H1 (cell line): ENCODE measurements around the gene TMED5. TPM values are rescaled to one million over a fixed set of nuclear protein-coding genes. Genes with fewer than 3 reads are reported as not detected.
"Not testable (repeated sequence)": the region's sequence is repeated elsewhere in the genome, so short reads cannot be mapped to it uniquely, and the experiment has no call there.

Experiments
- CTCF ChIA-PET: fragments of 300-600 bp; sonication (Branson Sonifier 250); formaldehyde crosslinking; loops from one replicate; lab custom pipeline; 2021; ENCODE audit not compliant: partially characterized antibody; lab: Charles Lee
- POLR2A ChIA-PET: fragments of 300-600 bp; sonication (Branson Sonifier 250); formaldehyde crosslinking; loops from one replicate; lab custom pipeline; 2021; ENCODE audit warnings: inconsistent platforms; ENCODE audit not compliant: partially characterized antibody; lab: Charles Lee
- DNase-seq, 2 experiments: peaks; one replicate each; pipeline versions ENCODE4 v3.0.0 to v3.0.0-alpha.2; 2010 to 2022; ENCODE audit warnings: low spot score in 2 of 2, low read depth in 1 of 2, mixed read lengths in 1 of 2
- FAIRE-seq: peaks from 2 replicates; lab custom pipeline; 2011; peaks lifted over from hg19 to GRCh38; lab: Jason Lieb, UNC
- H2AFZ ChIP-seq: 2 replicates; pipeline ENCODE4 v1.8.1; 2012; ENCODE audit warnings: low read length, inconsistent platforms
- H2AK5ac ChIP-seq: 2 replicates; pipeline ENCODE4 v1.6.1; 2013; ENCODE audit warnings: low read depth, low read length
- H2BK120ac ChIP-seq: replicated peaks from 2 replicates; pipeline ENCODE3; 2013; ENCODE audit warnings: low read depth, low read length, inconsistent platforms
- H2BK12ac ChIP-seq: 2 replicates; pipeline ENCODE4 v1.6.1; 2013; ENCODE audit warnings: low read depth, low read length
- H2BK15ac ChIP-seq: 2 replicates; pipeline ENCODE4 v1.6.1; 2013; ENCODE audit warnings: low read length
- H2BK20ac ChIP-seq: 2 replicates; pipeline ENCODE4 v1.6.1; 2013; ENCODE audit warnings: low read length
- H2BK5ac ChIP-seq: 2 replicates; pipeline ENCODE4 v1.6.1; 2013; ENCODE audit warnings: low read depth, low read length
- H3K14ac ChIP-seq: 2 replicates; pipeline ENCODE4 v1.6.1; 2013; ENCODE audit warnings: inconsistent platforms; ENCODE audit not compliant: insufficient read length
- H3K18ac ChIP-seq: 2 replicates; pipeline ENCODE4 v1.6.1; 2013; ENCODE audit warnings: low read length; ENCODE audit errors: extremely low read depth
- H3K23ac ChIP-seq: 2 replicates; pipeline ENCODE4 v1.6.1; 2013; ENCODE audit warnings: inconsistent platforms; ENCODE audit not compliant: insufficient read length
- H3K23me2 ChIP-seq: 2 replicates; pipeline ENCODE4 v1.6.1; 2013; ENCODE audit warnings: low read depth, low read length
- H3K27ac ChIP-seq: 2 replicates; pipeline ENCODE4 v1.6.1; 2011; ENCODE audit warnings: low read depth, low read length, inconsistent platforms
- H3K27me3 ChIP-seq, 4 experiments: replicated peaks in 1 of 4; 1 replicate in 1 of 4; 2 replicates in 3 of 4; pipeline versions ENCODE4 v1.6.1 to v1.8.1; 2011 to 2013; ENCODE audit warnings: low read length in 3 of 4, mild to moderate bottlenecking in 3 of 4, inconsistent platforms in 2 of 4, mixed read lengths in 2 of 4, moderate library complexity in 1 of 4; ENCODE audit not compliant: control insufficient read depth in 3 of 4, insufficient read depth in 3 of 4; ENCODE audit errors: extremely low read depth in 1 of 4
- H3K36me3 ChIP-seq, 4 experiments: 2 replicates each; pipeline versions ENCODE4 v1.6.1 to v1.8.1; 2011 to 2013; ENCODE audit warnings: mild to moderate bottlenecking in 4 of 4, low read length in 3 of 4, moderate library complexity in 2 of 4, control low read depth in 1 of 4, inconsistent platforms in 1 of 4; ENCODE audit not compliant: insufficient read depth in 4 of 4, control insufficient read depth in 2 of 4
- H3K4ac ChIP-seq: replicated peaks from 2 replicates; pipeline ENCODE3; 2013; ENCODE audit warnings: low read length, low read depth, mixed read lengths, inconsistent platforms; ENCODE audit not compliant: insufficient read length
- H3K4me1 ChIP-seq, 4 experiments: replicated peaks in 1 of 4; 1 replicate in 1 of 4; 2 replicates in 3 of 4; pipeline versions ENCODE4 v1.6.1 to v1.8.1; 2011 to 2013; ENCODE audit warnings: low read length in 3 of 4, inconsistent platforms in 2 of 4, mixed read lengths in 1 of 4; ENCODE audit not compliant: insufficient read depth in 4 of 4, control insufficient read depth in 3 of 4
- H3K4me2 ChIP-seq, 2 experiments: 2 replicates each; pipeline versions ENCODE4 v1.6.1 to v1.8.1; 2011 to 2013; ENCODE audit warnings: low read depth in 2 of 2, low read length in 2 of 2, control low read depth in 1 of 2, inconsistent platforms in 1 of 2, mild to moderate bottlenecking in 1 of 2; ENCODE audit not compliant: insufficient read depth in 1 of 2
- H3K4me3 ChIP-seq, 4 experiments: fragments of 200-600, 300-600 bp in 1 of 4; sonication (generic), shearing (Covaris generic), sonication (Bioruptor Twin) in 1 of 4; 2 replicates each; pipeline versions ENCODE4 v1.5.1 to v1.8.1; 2011 to 2016; ENCODE audit warnings: low read length in 4 of 4, low read depth in 3 of 4, control low read depth in 2 of 4, inconsistent platforms in 2 of 4, mild to moderate bottlenecking in 2 of 4, mixed read lengths in 1 of 4, moderate library complexity in 1 of 4; ENCODE audit not compliant: insufficient read depth in 2 of 4; ENCODE audit errors: extremely low read depth in 1 of 4
- H3K56ac ChIP-seq: replicated peaks from 2 replicates; pipeline ENCODE3; 2013; ENCODE audit warnings: low read depth, mild to moderate bottlenecking, mixed read lengths, low read length, inconsistent platforms; ENCODE audit not compliant: insufficient read length
- H3K79me1 ChIP-seq: 2 replicates; pipeline ENCODE4 v1.6.1; 2013; ENCODE audit warnings: low read depth, low read length, control low read depth
- H3K79me2 ChIP-seq, 2 experiments: 2 replicates each; pipeline versions ENCODE4 v1.6.1 to v1.8.1; 2012 to 2013; ENCODE audit warnings: low read length in 2 of 2, mild to moderate bottlenecking in 2 of 2, inconsistent platforms in 1 of 2; ENCODE audit not compliant: insufficient read depth in 2 of 2, control insufficient read depth in 1 of 2
- H3K9ac ChIP-seq, 4 experiments: replicated peaks in 1 of 4; 1 replicate in 1 of 4; 2 replicates in 3 of 4; pipeline versions ENCODE4 v1.6.1 to v1.8.1; 2011 to 2013; ENCODE audit warnings: low read depth in 3 of 4, low read length in 3 of 4, control low read depth in 2 of 4, mild to moderate bottlenecking in 2 of 4, moderate library complexity in 2 of 4, inconsistent platforms in 1 of 4; ENCODE audit errors: extremely low read depth in 1 of 4
- H3K9me3 ChIP-seq, 2 experiments: 2 replicates each; pipeline versions ENCODE4 v1.6.1 to v1.8.1; 2012 to 2013; ENCODE audit warnings: mild to moderate bottlenecking in 2 of 2, moderate library complexity in 2 of 2, control low read depth in 1 of 2, inconsistent platforms in 1 of 2, low read depth in 1 of 2, low read length in 1 of 2, mixed read lengths in 1 of 2; ENCODE audit not compliant: insufficient read depth in 2 of 2
- H4K20me1 ChIP-seq, 2 experiments: replicated peaks in 1 of 2; 2 replicates each; pipeline versions ENCODE3 to v1.8.1; 2011 to 2013; ENCODE audit warnings: inconsistent platforms in 2 of 2, low read length in 2 of 2, mild to moderate bottlenecking in 1 of 2; ENCODE audit not compliant: insufficient read depth in 2 of 2, control insufficient read depth in 1 of 2
- H4K5ac ChIP-seq: 2 replicates; pipeline ENCODE4 v1.6.1; 2013; ENCODE audit warnings: low read length, low read depth, mixed read lengths, inconsistent platforms; ENCODE audit not compliant: insufficient read length
- H4K8ac ChIP-seq: 2 replicates; pipeline ENCODE4 v1.8.0; 2013; ENCODE audit warnings: mild to moderate bottlenecking, moderate library complexity, low read length, inconsistent platforms; ENCODE audit not compliant: insufficient read depth; ENCODE audit errors: extremely low read depth
- H4K91ac ChIP-seq: replicated peaks from 2 replicates; pipeline ENCODE3; 2013; ENCODE audit warnings: low read length, mixed read lengths, inconsistent platforms; ENCODE audit not compliant: insufficient read length
- CREB1 ChIP-seq: IDR thresholded peaks from 2 replicates; pipeline ENCODE4 v1.6.1; 2012; ENCODE audit warnings: inconsistent platforms
- POU5F1 ChIP-seq: IDR thresholded peaks from 2 replicates; pipeline ENCODE4 v1.6.1; 2011; ENCODE audit warnings: low read depth, mild to moderate bottlenecking, low read length, moderate library complexity
- WGBS, 2 experiments: shearing (Covaris generic) in 1 of 2; methylation state at CpG; one replicate each; pipeline versions ENCODE4 v1.1.6 to v1.1.7; 2013 to 2015; ENCODE audit warnings: low lambda C conversion rate in 2 of 2, mixed read lengths in 2 of 2, inconsistent platforms in 1 of 2, low coverage in 1 of 2, missing lambda C conversion rate in 1 of 2; ENCODE audit not compliant: insufficient replicate concordance in 2 of 2, insufficient coverage in 1 of 2, insufficient read length in 1 of 2; ENCODE audit errors: extremely low coverage in 1 of 2, missing lambda C conversion rate in 1 of 2; 5-methylcytosine and 5-hydroxymethylcytosine counted together
- polyA plus RNA-seq, 7 experiments: library from polyadenylated mRNA; depleted of rRNA in 3 of 7; stranded (reverse) in 5 of 7; unstranded in 2 of 7; fragments of >200 nt in 5 of 7; fragments of 200-250 nt in 2 of 7; gene quantifications; 1 replicate in 5 of 7; 2 replicates in 1 of 7; 4 replicates in 1 of 7; pipeline versions ENCODE4 v1.2.1 to v1.2.3, GENCODE V29; 2011 to 2013; ENCODE audit warnings: missing spikeins in 2 of 7, mixed read lengths in 2 of 7
- total RNA-seq: library from RNA; stranded (reverse); fragmentation: NEBNext Ultra II Directional; extraction: Animal tissue kit (Norgen Biotek cat#: 25700); gene quantifications from 2 replicates; pipeline ENCODE4 v1.2.1, GENCODE V29; 2021

The TMED5 gene
- total and polyA plus RNA-seq, 2 of the 8 experiments (the other 6 are each of a cell fraction or from before 2014, with no cell fraction given), result 14.8 to 32.8 TPM

- Histone ChIP-seq H3K4me1 (no peaks in the 10 kb centered on the region), H2BK120ac (no peak overlapping the region), H3K9me3 (peaks cover 0 to 3% of the 10 kb centered on the region in 2 experiments; a peak in 1 of 4 replicates), H3K56ac (no peak overlapping the region), H2BK20ac (no peak overlapping the region), H3K9ac (no peak overlapping the region), H3K23ac (no peak overlapping the region), H2BK12ac (no peak overlapping the region), H2BK5ac (no peak overlapping the region), H4K5ac (no peak overlapping the region), H4K91ac (no peak overlapping the region), H4K8ac (no peak overlapping the region), H4K20me1 (peaks cover 0 to 2% of the 10 kb centered on the region in 2 experiments), H3K4me2 (no peak overlapping the region), H3K27me3 (no peaks in the 10 kb centered on the region), H3K79me1 (peaks cover 3% of the 10 kb centered on the region; the same call in 1 of the 2 replicates), H3K4me3 (no peak overlapping the region), H3K14ac (no peak overlapping the region), H2AFZ (no peak overlapping the region), H3K79me2 (peaks cover 0 to 42% of the 10 kb centered on the region in 2 experiments; a peak in 3 of 4 replicates), H3K18ac (no peak overlapping the region), H3K4ac (no peak overlapping the region), H2BK15ac (no peak overlapping the region), H2AK5ac (no peak overlapping the region), H3K27ac (no peak overlapping the region), H3K36me3 (no peaks in the 10 kb centered on the region), H3K23me2 (no peaks in the 10 kb centered on the region)
- DNase-seq (no peak), FAIRE-seq (no peak)
- TF ChIP-seq CREB1 (no peak), POU5F1 (no peak)
- ChIA-PET POLR2A (no interaction called here), CTCF (interaction anchor here (1.2 kb wide), 1 partner anchor 9 kb away, joined by 3 read pairs; no protein-coding TSS in a partner anchor)
These were observed 13.2 kb downstream of the TMED5 start for GRCh38 chr1:93167006-93167405.

- H3K4me1 ChIP-seq, H3K27ac ChIP-seq, H2BK20ac ChIP-seq, H3K23ac ChIP-seq, H3K4me2 ChIP-seq, DNase-seq, H4K20me1 ChIP-seq, H2AFZ ChIP-seq, H3K36me3 ChIP-seq, H3K79me1 ChIP-seq, H2BK120ac ChIP-seq, H3K9me3 ChIP-seq, H2BK12ac ChIP-seq, POLR2A ChIA-PET, H3K27me3 ChIP-seq, H2BK15ac ChIP-seq, H3K14ac ChIP-seq, H3K4ac ChIP-seq, H3K56ac ChIP-seq, H2BK5ac ChIP-seq, FAIRE-seq, H3K4me3 ChIP-seq, H3K9ac ChIP-seq, H2AK5ac ChIP-seq, H3K18ac ChIP-seq, H4K5ac ChIP-seq, CTCF ChIA-PET, H4K8ac ChIP-seq, H3K23me2 ChIP-seq, H4K91ac ChIP-seq: not testable (repeated sequence)
- 92% methylated on average over 1 of the region's 1 CpG; no CpG with 5 or more reads in 1 of the 2 experiments for WGBS, 2 experiments
- peaks cover 0 to 34% of the 10 kb centered on the region in 2 experiments; a peak in 3 of 4 replicates for H3K79me2 ChIP-seq
These were observed 14.3 kb downstream of the TMED5 start for GRCh38 chr1:93165895-93166294.
